Right renal cortex interstitium (tissue), 3 donors: ENCODE results near the gene MBD2. TPM values are rescaled to one million over a fixed set of nuclear protein-coding genes. Genes with fewer than 3 reads are reported as not detected.
"Not testable (repeated sequence)": the region's sequence is repeated elsewhere in the genome, so short reads cannot be mapped to it uniquely, and the experiment has no call there.

Experiments
- DNase-seq, 3 donors: peaks; one replicate each; pipeline ENCODE4 v3.0.0-alpha.2; 2013; ENCODE audit warnings: low read depth in 3 of 3, low spot score in 2 of 3
- polyA plus RNA-seq, 3 donors: library from polyadenylated mRNA; unstranded; fragments of 120-200 nt; gene quantifications; one replicate each; pipeline ENCODE4 v1.2.1, GENCODE V29; 2013; ENCODE audit not compliant: insufficient read length in 3 of 3

Gene MBD2, protein sequence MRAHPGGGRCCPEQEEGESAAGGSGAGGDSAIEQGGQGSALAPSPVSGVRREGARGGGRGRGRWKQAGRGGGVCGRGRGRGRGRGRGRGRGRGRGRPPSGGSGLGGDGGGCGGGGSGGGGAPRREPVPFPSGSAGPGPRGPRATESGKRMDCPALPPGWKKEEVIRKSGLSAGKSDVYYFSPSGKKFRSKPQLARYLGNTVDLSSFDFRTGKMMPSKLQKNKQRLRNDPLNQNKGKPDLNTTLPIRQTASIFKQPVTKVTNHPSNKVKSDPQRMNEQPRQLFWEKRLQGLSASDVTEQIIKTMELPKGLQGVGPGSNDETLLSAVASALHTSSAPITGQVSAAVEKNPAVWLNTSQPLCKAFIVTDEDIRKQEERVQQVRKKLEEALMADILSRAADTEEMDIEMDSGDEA
- polyA plus RNA-seq, result 100 to 1,000 TPM; 136 to 146 (median 137) TPM

DNA sequence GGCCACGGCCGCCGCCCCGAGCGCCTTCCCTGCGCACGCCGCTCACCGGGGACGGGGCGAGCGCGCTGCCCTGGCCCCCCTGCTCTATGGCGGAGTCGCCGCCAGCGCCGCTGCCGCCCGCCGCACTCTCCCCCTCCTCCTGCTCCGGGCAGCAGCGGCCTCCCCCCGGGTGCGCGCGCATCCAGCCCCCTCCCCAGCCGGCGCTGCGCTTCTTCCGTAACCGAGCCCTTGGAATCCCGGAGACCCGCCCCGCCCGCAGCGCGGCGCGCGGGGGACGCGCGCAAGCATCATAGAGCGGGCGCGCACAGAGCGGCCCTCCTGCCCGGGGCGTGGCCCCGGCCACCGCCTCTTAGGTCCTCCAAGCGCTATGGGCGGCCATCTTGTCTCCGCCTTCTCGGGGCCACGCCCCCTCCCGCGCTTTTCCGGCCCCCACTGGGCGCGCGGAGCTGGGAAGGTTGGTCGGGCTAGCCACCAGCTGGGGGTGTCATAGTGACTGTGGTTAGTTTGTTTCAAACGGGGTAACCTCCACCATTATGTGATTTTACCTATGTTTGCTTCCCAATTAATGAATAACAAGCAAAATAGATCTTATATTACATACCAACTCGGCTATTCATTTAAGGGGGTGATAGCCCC, at the start of gene MBD2:
Gene MBD2, minus strand, starts transcription at position 291 of the 636 bp plus-strand sequence. Its CDS starts 110 bp downstream, at position 181.
- DNase-seq, result peak; percentile 89 to 93 (median 93)

DNA sequence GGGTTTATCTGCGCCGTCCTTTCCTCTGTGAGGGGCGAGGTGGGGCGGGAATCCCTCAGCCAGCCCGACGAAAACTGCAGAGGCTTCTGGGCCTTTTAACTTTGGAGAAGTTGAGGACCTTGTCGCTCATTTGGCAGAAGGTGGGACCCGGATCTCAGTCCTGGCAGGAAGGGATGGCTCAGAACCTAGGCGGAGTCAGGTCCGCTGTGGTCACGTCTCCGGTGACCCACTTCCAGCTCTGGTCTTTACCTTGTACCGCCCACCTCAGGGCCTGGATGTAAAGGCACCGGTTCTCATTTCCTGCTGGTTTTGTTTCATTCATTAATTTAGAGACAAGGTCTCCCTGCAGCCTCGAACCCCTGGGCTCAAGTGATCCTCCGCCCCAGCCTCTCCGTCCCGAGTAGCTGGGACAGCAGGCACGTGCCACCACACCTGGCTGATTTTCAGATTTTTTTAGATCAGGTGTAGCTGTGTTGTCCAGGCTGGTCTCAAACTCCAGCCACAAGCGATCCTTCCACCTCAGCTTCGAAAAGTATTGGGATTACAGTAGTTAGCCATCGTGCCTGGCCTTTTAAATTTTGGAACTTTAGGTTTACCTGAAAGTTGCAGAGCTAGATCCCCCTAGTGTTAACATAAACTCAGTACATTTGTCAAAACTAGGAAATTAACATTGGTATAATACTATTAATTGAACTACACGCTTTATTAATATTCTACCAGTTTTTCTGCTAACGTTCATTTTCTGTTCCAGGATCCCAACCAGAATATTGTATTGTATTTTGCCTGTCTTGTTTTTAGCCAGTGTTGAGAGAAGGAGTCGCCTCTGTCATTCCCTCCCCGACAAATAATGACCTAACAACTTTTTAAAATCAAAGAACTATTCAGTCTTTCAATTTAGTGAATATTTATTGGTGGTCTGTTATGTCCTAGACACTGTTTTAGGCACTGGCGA, 45.7 kb upstream of the MBD2 start:
- DNase-seq, result peak in 1 of 3 donors; percentile 45

DNA sequence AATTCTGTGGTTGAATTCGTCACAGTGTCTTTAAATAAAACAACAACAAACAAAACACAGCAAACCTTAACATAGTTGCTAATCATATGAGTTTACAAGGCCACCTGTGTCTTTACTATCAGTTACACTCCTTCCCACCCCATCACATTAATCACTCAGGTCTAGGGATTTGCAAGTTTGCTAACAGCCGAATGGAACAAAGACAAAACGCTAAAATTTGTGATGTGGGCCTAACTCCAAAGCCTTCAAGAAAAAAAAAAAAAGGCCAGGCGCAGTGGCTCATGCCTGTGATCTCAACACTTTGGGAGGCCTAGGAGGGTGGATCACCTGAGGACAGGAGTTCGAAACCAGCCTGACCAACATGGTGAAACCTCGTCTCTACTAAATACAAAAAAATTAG, 44.3 kb upstream of the MBD2 start:
- DNase-seq, result no peak

DNA sequence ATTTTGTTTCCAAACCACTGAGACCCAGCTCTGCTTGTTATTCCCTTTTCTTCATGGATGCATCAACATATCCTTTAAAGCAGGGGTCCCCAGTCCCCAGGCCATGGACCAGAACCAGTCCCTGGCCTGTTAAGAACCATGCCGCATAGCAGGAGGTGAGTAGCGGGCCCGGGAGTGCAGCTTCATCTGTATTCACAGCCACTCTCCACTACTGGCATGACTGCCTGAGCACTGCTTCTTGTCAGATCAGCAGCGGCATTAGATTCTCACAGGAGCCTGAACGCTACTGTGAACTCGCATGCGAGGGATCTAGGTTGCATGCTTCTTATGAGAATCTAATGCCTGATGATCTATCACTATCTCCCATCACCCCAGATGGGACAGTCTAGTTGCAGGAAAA, 43.2 kb upstream of the MBD2 start:
- DNase-seq, result no peak

DNA sequence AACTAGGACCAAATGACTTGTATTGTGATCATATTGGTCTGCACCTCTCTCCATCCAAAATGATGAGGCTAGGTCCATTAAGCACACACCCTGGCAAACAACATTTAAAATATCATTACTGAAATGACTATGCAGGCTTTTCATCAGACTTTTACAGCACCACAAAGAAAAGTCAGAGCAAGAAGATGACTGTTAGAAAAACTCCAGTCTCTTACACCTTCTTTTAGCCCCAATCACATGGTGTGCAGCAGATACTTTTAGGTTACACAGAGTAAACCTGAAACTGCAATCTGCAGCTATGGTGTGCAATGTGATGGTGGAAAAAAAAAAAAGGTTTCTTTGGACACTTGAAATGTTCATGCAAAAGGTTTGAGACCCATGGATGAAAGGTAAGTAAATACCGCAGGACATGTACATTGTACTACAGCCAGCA, 39.5 kb upstream of the MBD2 start:
- DNase-seq, result no peak

DNA sequence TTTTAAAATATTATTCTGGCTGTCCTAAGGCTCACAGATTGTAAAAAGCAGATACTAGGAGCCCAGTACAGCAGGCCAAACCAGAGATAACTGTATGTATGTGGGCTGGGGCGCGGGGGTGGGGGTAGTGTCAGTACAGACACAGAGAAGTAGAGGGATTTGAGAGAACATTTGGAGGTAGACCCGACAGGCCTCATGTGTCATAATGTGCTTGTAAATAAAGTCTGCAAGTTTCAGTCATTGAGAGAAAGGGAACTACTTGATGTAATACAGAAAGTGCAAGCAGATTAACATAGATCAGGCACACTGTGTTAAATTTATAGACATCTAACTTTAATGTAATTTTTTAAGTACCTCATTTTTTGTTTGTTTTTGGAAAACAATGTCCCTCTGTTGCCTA, 37.4 kb upstream of the MBD2 start:
- DNase-seq, result no peak

DNA sequence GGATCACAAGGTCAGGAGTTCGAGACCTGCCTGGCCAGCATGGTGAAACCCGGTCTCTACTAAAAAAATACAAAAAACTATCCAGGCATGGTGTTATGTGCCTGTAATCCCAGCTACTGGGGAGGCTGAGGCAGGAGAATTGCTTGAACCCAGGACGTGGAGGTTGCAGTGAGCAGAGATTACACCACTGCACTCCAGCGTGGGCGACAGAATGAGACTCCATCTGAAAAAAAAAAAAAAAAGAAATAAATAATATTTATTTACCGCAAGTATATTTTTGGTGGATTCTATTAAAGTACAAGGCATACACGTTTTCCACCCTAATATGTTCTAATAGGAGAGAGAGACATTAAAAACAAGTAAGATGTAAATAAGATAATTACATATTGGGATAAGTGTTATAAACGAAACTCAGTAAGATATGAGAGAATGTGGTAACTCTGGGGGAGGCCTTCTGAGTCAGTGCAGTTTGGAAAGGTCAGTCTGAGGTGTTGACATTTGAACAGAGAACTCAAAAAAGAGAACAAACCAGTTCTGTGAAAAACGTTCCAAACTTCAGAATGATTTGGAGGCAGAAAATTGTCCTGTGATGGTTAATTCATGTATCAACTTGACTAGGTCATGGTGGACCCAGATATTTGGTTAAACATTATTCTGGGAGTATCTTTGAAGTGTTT, 36.1 kb upstream of the MBD2 start:
- no peak for DNase-seq

DNA sequence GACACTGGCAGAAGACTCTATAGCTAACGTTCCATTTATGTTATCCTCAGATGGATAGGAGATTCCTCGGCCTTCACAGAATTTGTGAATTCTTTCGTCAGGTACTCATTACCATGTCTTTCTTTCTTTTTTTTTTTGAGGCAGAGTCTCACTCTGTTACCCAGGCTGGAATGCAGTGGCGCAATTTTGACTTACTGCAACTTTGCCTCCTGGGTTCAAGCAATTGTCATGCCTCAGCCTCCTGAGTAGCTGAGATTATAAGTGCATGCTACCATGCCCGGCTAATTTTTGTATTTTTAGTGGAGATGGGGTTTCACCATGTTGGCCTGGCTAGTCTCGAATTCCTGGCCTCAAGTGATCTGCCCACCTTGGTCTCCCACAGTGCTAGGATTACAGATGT, 33.3 kb upstream of the MBD2 start:
- not testable (repeated sequence) for DNase-seq

DNA sequence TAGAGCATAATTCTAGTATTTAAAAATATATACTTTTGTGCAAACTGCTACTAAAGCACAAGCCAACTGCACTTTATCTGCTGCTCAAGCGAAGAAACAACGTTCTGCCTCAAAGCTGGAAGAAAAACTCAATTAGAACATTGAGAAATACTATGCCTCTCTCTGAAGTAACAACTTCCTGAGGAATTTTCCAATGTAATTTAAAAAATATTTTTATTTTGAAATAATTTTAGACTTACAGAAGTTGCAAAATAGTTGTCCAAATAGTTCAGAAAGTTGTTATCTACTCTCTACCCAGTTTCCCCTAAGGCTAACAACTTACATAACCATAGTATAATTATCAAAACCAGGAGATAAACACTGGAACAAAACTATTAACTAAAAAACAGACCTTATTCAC, 32.5 kb upstream of the MBD2 start:
- DNase-seq, result no peak

DNA sequence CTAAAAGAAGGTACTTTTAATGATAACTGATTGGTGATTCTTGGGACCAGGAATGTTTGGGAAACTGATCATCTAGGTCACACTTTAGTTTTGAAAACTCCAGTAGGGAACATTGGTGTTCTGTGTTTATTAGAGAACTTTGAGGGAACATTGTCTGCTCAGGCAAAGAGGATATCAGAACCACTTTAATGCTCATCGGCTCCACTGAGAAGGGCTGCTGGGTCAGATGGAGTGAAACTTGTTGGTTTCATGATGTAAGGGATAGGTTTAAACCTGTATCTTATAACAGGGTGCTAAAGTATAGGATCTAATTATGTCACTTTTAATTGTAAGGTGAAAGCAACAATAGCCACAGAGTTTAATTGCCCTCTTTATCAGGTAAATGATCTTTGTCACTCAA, 30.7 kb upstream of the MBD2 start:
- no peak for DNase-seq

DNA sequence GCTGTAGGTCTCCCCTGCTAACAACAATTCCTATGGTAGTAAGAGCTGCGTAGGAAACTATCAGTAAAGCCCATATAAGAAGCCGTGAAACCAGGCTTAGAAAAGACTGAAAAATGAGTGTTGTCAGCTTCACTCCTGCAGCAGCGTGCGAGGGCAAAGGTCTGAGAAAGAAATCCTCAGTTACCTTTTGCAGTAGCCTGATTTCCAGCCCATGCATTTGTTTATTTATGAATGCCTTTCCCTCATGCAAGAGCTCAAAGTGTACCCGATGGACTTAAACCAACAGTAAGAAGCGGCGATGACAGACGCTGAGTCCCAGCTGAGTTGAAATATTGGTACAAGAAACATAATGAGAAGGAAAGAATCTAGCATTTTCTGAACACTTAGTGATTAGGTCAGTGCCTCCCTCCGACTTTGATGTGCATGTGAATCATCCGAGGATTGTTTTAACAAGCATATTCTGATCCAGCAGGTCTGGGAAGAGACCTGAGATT, 29.8 kb upstream of the MBD2 start:
- DNase-seq, result no peak

DNA sequence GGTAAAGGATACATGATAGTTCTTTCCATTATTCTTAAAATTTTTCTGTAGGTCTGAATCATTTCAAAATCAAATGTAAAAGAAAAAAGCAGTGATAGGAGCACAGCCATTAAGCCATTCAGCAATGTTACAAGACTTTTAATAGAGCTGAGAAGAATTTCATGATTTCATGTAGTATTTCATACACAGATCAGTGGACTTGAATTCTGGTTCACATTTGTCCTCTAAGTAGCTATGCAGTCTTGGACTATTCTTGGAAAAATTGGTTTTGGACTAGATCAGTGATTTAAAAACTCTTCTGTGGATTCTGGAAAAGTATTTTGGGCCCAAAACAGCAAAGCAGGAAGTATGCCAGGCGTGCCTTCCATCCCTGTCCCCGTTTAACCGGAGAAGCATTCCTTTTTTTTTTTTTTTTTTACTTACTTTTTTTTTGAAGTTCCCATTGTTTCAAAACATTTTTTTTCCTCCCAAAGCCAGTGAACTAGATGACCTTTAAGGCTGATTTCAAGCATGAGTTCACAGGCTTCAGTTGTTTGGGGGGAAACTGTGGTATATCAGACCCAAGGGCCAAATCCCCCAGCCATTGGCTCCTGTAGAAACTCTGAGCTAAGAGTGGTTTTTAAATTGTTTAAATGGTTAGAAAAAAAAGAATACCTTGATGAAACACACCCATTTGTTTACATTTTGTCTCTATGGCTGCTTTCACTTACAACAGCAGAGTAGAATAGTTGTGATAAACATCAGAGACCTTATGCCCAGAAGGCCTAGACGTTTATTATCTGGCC, 27.3 kb upstream of the MBD2 start:
- no peak for DNase-seq

DNA sequence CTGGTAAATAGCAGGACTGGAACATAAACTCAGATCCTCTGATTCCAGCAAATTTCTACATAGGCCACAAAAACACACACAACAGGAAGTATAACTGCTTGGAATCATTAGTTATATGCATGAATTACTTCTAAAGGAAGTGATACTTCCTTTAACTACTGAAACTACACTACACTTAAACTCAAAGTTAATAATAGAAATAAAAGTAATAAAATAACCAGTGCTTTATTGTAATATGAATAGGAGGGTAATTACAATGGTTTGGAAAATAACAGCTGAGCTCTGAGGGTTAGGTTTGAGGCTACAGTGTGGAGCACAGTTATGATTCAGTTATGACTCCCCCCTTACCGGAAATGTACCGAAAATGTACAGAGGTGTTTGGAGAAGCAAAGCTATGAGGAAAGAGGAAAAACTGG, 26.4 kb upstream of the MBD2 start:
- DNase-seq, result no peak

DNA sequence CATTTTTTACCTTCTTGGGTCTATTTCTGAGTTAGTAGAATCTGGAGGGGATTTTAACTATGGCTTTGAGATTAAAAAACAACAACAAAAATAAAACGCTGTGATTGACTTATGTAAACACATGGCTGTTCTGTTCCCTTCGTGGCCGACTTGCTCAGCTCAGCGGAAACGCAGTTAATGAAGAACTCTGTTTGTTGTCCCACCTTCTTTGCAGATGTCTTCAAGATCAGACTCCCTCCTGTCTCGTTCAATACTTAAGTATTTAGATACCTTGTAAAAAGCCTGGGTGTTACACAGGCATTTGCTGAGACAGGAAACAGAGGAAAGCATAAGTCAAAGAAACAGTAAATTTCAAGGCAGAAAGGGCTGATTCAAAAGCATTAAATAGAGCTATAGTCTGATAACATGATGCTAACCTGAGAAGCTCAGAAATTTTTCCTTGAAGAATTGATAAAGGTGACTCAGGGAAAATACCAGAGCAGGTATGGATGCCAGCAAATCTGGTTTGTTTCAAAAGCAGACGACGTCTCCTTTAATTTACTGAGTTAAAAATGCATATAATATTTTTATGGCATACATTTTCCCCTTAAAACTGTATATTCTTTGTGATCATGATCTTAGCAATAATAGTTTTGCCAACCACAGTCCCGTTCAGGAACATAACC, 23.2 kb upstream of the MBD2 start:
- no peak for DNase-seq

DNA sequence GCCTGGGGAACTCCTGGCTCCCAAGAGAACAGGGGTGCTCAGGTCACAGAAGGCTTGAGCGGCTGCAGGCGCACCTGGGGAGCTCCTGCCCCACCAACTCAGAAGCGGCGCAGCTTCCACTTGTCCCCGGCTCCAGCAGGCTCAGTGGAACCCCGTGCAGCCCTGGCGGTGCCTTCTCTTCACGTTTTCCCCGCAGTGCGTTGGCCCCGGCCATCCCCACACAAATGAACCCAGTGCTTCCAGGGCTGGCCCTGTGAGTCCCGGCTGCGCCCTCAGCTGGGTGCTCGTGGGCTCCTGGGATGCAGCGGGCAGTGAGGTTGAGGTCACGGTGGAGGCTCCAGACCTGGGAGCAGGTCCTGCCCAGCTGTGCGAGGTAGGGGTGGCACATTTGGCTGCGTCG, 17.9 kb upstream of the MBD2 start:
- DNase-seq, result no peak

DNA sequence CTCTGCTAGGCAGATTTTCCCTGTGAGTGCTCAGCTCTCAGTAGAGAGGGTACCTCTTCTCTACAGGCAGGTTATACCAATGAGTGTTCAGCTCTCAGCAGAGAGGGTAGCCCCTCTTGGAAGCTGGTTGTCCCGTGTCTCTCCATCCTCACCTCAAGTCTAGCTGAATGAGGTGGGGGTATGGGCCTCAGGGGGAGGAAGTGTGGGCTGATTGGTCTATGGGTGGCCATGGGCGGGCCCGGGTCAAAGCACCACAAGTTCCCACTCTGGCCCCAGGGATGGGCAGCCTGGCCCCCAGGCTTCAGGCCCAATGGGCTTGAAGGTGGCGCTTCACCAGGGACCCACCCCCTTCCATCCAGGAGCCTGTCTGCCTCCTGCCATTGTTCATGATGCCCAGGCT, 17.0 kb upstream of the MBD2 start:
- DNase-seq, result no peak

DNA sequence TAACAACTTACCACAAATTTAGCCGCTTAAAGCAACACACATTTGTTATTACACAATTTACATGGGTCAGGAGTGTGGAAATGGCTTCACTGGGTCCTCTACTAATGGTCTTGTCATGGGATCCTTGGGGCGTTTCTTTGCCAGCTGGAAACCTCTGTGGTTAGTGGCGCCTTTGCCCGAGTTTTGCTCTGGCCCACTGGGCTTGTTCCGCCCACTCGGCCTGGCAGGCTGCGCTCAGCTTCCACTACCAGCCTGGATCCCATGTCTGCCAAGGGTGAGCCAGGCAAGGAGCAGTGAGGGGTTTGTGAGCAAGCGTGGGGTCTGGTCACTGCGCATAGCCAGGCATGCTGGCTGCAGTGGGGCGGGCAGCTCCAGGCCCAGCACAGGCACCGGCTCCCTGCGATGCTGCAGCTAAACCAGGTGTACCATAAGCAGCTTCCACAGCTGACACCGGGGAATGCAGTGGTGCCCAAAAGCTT, 16.2 kb upstream of the MBD2 start:
- no peak for DNase-seq

DNA sequence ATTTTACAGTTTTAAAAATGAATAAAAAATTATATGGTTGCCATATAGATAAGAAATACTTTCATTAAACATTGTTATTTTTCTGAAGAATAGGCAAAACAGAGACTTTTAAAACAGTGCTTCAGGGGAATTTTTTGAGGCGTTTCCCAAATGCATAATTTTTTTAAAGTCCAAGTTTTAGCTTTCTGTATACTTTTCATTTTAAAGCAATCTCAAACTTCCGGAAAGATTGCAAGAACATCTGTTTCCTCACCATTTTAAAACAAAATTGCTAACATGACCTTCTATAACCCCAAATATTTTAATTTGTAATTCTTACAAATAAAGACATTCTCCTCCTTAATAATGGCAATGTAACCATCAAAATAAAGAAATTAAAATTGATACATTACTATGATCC, 15.1 kb upstream of the MBD2 start:
- DNase-seq, result no peak

DNA sequence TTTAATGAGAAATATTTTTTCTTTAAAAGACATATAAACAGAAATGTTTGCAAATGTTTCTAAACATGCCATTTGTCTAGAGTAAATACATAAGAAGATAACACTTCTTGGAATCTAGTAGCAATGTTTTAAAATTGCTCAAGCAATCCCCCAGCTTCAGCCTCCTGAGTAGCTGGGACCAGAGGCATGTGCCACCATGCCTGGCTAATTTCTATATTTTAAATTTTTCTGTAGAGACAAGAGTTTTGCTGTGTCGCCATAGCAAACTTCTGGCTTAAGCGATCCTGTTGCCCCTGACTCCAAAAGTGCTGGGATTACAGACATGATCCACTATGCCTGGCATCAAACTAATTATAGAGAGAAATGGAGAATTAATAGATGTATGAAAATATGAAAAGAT, 14.6 kb upstream of the MBD2 start:
- no peak for DNase-seq
